Umbilical cord (tissue), 2 donors: ENCODE data around the gene TSPAN3. TPM values are rescaled to one million over a fixed set of nuclear protein-coding genes. Genes with fewer than 3 reads are reported as not detected.

Experiments used
- DNase-seq: peaks from one replicate; pipeline ENCODE4 v3.0.0-alpha.2; 2015; ENCODE audit warnings: low spot score
- total RNA-seq: library from RNA; depleted of rRNA; stranded (reverse); fragments of >200 nt; gene quantifications from one replicate; pipeline ENCODE4 v1.2.3, GENCODE V29; 2014; ENCODE audit warnings: low replicate concordance; ENCODE audit not compliant: insufficient read depth

TSPAN3 gene
- total RNA-seq, 1 donor from 2014 or later: 143 TPM

DNA sequence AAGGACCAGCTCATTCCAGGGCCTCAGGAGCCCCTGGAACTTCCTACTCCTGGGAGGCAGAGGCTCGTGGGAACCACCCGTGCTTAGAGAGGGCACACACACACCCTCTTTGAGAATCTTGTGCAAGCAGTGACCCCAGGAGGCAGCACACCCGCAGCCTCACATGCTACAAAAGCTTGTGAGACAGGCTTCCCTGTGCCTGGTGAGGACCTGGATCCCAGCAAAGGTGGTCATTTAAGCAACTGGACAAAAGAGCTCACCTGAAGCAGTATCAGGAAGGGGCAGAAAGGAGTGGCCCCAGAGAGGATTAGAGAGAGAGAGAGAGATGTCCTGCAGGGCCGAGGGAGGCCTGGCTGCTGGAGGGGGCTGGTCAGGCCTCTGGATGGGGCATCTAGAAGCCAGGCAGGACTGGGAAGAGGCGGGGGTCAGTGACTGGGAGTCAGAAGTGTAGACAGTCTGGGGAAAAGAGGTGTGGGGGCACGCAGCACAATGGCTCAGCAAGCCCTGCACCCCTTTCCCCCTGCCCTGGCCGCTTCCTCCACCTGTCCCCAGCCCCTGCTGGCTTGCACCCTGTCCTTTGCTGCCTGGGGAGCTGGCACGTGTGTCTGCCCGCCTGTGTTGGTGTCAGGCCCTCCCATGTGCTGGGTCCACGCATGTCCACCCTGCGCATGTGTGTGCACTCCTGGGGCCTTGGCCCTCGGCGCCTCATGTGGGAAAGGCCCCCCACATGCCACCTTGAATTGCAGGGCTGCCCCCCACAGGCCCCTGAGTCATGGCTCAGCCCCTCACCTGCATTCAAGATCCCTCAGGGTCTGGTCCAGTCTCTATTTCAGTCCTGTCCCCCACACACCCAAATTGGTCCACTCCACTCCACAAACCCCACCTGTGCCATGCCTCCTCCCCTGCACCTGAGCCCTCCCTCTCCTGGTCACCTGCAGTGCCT is 36.9 kb downstream of the TSPAN3 start:
- DNase-seq: no peak

DNA sequence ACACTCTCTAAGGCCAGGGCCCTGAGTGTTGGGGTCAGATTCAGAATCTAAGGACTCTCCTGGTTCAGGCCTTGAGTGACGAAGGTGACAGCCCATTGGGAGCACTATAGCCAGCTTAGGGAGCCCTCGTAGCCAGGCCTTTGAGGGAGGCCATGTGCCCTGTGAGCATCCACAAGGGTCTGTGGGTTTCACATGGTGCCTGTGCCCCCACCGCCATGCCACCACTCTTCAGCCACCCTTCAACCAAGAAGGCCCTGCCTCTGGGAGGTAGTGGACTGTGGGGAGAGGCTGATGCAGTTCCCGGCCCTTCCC is 37.5 kb downstream of the TSPAN3 start:
- no peak for DNase-seq

DNA sequence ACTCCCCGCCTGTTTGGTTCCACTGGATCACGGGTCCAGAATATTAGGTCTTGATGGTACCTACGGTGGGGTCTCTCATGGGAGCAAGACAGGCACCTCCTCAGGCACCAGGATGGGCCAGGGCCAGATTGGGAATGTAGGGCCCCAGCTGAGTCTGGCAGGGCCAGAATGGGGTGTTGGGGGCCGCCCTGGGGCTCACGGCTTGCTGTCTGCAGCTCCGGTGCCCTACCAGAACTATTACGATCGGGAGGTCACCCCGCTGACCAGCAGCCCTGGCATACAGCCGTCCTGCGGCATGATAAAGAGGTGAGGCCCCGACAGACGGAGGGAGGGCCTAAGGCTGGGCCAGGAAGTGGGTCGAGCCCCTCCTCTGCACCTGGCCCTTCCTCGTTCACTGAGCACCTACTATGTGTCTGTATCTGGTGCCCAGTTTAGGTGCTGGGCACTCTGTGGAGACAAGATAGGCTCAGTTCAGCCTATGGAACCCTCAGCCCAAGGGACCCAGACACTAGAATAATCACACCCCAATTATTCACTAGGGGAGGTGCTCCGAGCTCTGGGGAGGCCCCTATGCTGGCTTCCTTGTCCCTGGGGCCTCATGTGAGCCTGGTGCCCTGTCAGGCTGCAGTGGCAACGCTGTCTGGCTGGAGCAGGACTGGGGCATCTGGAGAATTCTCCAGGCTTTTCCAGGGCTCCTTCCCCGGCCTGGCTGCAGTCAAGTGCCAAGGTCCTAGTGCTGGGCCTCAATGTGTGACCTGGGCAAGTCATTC is 38.1 kb downstream of the TSPAN3 start:
- DNase-seq: no peak

DNA sequence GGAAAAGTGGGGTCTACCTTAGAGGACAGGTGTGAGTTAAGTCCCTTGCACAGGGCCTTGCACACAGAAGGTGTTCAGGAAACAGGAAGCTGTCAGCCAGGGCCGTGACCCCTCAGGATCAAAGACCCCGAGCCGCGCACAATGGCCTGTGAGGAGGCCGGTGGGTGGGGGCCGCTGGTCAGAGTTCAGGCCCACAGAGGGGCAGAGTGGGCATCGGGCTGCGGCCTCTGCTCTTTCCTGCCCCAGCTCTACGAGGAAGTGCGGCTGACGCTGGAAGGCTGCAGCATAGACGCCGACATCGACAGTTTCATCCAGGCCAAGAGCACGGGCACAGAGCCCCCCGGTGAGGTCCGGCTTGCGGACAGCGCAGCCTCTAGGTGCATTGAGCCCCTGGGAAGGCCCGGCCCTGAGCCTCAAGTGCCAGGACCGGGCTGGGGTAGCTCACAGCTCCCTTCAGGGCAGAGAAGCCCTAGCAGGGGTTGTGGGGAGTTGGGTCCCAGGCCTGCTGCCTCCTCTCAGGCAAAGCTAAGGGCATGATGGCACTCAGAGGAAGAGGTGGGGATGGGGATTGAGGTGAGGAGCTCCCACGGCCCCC is 38.8 kb downstream of the TSPAN3 start:
- DNase-seq: no peak

DNA sequence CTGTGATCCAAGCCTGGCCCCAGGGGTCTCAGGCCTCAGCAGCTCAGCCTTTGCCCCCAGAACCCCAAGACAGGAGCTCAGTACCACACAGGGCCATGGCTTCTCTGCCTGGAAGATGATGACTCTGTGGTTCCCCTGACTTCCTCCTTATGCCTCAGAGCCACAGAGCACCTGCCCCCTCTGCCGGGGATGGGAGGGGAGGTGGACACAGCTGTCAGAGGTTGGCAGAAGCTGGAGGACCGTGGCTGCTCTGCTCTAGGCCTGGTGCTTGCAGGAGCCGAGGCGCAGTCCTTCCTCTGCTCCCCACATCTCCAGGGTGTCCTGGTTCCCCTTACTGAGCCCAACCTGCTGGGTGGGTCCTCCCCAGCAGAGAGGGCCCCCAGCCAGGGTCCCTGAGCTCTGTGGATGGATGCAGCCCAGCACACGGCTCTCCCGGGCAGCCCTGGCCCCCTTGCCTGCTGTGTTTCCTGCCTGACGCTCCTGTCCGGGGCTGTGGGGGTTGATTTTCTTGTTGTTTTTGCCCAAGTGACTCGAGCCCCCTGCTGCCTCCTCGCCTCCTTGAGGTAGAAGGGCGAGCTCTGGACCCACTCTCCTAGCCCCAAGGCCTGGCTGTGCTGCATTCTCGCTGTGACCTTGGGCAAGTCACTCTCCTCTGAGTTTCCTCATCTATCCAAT is 39.4 kb downstream of the TSPAN3 start:
- no peak for DNase-seq

DNA sequence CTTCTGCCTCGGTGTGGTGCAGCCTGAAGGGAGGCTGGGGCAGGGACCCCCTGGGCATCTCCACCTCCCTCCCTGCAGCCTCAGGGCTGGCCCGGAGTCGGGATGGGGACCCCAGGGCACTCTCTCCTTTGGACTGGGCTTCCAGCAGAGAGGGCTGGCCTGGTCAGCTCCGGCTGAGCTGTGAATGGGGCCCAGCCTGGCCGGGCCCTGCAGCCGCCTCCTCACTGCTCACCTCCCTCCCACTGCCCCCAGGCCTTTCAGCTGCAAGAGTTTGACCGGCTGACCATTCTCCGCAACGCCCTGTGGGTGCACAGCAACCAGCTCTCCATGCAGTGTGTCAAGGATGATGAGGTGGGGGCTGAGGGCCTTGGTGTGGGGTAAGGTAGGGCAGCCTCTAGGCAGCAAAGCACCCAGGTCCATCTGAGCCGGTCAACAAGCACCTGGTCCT is 40.0 kb downstream of the TSPAN3 start:
- DNase-seq: no peak

DNA sequence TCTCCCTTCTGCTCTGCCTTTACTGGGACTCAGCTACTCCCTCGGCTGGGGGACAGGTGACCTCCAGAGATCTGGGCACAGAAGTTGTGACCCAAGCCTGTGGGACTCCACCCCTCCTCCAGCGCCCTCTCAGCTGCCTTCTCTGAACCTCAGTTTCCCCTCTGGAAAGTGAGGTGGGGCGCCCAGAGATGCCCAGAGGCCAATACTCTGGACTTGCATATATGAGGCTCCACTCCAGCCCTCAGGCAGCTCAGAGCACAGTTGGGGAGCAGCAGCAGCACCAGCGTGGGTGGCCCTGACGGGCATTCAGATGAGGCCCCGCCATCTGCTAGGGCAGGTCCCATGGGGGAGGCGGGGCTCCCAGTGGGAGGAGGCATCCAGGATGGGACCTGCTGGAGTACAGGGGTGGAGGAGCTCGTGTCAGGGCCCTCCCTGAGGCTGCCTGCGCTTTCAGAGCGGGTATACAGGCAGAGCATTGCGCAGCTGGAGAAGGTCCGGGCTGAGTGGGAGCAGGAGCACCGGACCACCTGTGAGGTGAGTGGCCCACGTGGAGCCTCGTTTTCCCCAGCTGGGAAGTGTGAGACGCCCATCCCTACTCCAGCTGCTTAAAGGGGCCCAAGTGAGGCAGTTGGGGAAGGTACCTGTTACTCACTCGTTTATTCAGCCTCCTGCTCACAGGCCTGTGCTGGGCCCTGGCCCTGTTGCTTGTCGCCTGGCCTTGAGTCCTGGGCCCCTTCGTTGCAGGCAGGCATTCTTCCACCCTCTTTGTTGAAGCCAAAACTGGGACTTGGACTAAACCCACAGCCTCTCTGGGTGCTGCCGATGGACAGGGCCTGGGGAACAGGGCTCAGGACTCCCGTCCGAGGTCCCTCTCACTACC is 40.6 kb downstream of the TSPAN3 start:
- DNase-seq: no peak

DNA sequence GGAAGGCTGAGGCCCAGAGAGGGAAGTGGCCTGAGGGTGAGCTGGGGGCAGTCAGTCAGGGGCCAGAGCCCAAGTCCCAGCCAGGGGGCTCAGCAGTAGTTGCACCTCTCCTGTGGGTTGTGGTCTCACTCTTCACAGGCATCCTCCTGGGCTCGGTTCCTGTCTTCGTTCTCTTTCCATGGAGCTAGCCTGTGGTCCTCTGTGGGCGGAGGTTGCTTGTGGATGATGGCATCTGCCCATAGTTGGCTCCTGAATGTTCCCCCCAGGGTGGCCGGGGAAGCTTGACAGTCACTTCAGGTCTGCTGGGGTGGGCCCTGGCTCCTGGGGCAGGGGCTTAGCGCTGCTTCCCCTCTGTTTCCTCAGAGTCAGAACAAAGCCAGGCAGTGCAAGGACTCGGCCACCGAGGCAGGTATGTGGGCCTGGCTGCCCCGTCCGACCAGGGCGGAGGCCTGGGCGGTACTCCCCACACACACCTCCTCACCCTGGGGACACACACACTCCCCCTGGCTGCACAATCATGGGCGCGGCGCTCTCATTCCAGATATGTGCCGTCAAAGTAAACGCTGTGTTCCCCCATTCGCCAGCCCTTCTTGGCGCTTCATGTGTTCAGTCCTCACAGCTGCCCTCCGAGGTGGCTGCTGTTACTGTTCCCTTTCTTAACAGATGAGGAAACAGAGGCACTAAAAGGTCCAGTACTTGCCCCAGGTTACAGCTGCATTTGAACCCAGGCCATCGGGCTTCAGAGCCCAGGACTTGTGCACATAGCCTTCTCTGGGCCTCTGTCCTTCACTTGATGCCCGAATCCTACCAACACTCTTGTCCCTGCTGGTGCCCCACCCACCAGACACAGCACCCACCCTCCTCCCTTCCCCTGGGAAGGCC is 41.5 kb downstream of the TSPAN3 start:
- DNase-seq: no peak

DNA sequence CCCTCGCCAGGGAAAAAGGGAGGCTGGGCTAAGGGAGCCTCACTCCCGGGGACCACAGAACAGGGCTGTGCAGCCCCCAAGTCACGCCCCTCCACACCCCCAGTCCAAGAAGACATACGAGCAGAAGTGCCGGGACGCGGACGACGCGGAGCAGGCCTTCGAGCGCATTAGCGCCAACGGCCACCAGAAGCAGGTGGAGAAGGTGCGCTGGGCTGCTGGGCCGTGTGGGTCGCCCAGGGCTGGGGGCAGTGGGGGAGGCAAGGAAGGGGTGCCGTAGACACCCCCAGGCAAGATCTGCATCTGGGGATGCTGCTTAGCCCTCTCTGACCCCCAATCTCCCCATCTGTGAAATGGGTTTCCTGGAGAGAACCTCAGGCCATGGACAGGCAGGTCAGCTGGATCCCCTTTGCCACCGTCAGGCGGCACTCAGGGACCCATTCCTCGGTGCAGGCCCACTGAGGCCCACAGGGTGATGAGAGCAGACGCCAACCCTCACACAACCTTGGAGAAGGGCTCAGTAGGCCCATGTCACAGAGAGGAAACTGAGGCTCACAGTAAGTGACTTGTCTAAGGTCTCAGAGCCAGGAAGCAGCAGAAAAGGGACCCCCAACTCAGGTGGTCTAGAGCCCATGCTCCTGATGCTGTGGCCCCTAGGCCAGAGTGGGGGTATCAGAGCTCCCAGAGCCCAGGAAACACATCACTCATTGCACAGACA is 42.3 kb downstream of the TSPAN3 start:
- DNase-seq: no peak

DNA sequence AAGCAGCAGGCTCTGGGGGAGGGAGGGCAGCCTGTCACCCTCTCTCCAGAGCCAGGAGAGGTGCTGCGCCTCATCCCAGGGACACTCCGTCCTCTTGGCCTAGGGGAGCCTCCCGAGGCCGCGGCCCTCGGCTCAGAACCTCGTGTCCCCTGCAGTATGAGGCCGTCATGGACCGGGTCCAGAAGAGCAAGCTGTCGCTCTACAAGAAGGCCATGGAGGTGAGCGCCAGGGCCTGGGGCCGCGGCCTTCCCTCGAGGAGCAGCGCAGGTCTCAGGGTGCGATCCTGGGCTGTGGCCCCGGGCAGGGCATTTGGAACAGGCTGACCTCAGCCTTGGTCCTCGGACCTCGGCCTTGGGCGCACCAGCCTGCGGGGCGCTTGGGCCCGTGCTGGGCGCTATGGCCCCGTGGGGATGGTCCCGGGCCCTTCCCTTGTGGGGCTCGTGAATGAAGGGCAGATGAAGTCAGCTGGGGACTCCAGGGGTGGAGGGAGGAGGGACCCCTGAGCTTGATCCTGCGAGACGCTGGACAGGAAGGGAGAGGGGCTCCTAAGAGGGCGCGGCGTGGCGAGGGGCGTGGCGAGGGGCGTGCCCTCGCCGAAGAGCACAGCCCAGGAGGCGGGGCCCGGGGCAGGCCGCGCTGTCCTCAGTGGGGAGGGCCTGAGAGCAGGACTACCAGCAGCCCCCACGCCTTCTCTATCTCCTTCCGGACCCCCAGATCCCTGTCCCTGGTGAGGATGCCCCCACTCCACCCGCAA is 43.0 kb downstream of the TSPAN3 start:
- DNase-seq: no peak

DNA sequence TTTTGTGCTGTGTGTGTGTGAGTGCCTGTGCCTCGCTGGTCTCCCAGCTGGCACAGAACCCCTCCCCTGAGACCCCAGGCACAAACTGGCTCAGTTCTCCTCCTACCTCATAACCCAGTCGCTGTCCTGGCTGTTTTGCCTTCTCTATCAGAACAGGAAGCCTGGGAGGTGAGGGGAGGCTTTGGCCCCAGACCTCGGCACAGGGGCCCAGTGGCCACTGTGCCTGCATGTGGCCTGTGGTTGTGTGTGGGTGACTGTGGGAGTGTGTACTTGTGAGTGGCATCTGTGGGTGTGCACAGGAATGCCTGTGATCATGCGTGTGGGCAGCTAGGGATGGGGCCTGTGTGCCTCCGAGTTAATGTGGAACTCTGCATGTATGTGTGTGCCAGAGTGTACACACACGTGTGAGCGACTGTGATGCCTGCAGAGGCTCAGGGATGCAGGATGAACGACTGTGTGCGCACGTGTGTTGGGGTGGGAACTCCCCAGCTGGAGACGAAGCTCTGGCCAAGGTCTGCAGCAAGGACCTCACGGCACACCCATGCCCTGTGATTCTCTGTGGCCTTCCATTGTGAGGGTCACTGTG is 43.7 kb downstream of the TSPAN3 start:
- DNase-seq: no peak

DNA sequence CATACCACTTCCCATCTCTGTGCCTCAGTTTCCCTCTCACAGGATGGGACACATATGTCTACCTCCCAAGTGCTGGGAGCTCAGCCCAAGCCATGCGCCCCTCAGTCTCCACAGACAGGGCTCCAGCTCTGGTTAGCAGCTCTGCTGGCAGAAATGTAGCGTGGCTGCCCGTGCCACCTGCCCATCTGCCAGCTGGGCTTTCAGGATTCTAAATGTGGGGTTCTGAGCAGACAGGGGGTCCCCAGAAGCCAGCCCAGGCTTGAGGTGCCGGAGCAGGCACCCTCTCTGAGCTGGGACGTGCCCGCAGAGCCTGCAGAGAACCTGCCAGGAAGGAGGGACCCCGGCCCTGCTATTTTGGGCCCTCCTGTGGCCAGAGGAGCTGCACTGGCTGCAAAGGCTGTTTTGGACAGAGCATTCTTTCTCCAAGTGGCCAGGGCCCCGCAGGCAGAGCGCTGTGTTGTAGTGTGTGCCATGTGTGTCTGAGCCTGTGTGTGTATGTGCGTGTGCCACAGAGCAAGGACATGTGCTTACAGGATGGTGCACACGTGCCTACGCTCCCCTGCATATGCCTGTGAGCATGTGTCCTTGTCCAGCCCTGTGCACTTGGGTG is 44.3 kb downstream of the TSPAN3 start:
- no peak for DNase-seq

DNA sequence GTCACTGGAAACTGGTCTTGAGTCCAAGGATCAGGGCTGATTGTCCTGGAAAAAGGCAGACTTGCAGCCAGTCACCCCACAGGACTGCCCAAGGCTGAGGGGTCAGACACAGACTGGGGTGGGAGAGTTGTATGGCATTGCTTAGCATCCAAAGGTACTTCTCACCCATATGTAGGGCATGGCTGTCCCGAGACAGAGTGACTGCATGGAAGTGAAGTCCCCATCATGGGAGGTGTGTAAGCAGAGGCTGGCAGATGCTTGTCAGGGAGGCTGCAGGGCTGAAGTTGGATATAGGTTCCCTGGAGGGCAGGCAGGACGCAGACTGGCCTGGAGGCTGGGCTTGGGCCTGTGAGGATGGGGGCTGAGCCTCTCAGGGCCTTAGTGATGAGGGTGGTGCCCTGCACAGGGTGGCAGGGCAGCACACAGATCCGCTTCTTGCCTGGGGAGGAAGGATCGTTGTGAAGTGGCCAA is 44.9 kb downstream of the TSPAN3 start:
- no peak for DNase-seq

DNA sequence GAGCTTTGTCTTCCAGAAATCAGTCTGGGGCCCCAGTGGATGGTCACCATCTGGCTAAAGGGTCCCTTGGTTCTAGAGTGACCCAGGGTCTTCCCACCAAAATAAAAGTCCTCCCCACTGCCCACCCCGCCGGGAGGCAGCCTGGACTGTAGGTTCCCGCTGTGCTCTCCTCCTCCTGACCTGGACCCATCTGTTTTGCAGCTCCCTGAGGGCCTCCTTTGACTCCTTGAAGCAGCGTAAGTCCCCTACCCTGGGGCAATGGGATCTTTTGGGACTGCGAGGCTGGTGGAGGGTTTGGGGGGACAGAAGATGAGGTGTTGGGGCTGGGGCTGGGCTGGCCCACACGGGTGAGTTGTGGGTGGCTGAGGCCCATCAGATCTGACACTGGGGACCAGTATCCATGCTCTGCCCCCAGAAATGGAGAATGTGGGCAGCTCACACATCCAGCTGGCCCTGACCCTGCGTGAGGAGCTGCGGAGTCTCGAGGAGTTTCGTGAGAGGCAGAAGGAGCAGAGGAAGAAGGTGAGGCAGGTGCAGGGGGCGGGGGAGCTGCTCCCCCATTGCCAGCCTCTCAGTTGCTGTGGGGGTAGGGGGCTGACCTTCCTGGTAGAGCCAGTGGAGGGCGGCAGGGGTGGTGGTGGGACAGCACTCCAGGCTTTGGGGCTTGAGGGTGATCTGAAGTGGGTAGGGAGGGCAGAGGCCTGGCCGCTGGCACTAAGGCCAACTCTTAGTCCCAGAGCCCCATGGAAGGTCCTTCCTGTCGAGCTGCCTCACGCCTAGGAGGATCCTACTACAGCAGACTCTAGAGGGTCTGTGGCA is 45.6 kb downstream of the TSPAN3 start:
- no peak for DNase-seq

DNA sequence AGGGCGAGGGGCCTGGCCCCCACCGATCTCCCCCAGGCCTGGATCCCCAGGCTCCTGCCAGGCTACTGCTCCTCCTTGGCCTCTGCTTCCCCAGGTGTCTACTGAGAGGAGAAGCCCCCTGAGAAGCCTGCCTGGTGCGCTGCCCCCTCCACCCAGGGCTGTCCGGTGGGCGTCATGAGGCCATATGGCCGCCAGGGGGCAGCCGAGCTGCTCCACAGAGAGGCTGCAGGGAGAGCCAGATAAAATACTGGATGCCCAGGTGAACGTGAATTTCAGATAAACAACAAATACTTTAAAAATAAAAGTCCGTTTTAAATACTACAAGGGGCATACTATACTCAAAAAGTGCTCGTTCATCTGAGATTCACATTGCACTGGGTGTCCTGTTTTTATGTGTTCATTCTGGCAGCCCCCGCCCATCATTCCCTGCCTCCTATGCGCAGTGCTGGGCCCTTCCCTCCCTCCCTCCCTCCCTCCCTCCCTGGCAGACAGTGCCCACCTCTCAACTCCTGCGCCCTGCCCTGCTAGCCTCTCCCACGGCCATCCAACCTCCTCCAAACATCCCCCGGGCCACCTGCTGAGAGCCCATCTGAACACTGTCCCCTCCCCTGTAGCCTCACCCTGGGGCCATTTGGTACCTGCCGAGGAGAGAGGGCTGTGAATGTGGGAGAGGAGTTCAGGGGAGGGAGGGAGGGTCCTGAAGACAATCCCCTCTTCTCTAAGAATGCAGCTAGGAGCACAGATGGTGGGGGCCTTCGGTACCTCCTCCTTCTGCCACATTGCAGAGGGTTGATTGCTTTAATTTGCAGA is 46.4 kb downstream of the TSPAN3 start:
- DNase-seq: peak; percentile 52
